Activated T-cell treated with anti-CD3 and anti-CD28 coated beads for 1 hour (primary cell): ENCODE data around the gene TNFRSF12A.
"Not testable (repeated sequence)": the region's sequence is repeated elsewhere in the genome, so short reads cannot be mapped to it uniquely, and the experiment has no call there.

Experiments
- DNase-seq: peaks from one replicate; pipeline ENCODE4 v3.0.0-alpha.2; 2020; ENCODE audit warnings: low read depth

The TNFRSF12A gene

DNA sequence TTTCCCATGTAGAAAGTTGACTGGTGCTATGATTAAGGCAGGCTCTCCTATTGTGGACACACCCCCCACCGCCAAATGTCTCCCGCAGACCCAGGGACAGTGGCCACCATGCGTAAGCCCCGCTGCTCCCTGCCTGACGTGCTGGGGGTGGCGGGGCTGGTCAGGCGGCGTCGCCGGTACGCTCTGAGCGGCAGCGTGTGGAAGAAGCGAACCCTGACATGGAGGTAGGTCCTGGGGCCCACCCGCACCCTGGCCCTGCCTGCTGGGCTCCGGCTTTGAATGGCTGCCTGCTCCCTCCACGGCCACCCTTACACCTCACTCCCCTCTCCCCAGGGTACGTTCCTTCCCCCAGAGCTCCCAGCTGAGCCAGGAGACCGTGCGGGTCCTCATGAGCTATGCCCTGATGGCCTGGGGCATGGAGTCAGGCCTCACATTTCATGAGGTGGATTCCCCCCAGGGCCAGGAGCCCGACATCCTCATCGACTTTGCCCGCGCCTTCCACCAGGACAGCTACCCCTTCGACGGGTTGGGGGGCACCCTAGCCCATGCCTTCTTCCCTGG lies 29.8 kb downstream of the TNFRSF12A start:
- DNase-seq = no peak

GRCh38 chr16:3050487-3050886 lies 30.3 kb downstream of the TNFRSF12A start:
- DNase-seq = no peak

- no peak for DNase-seq
Observed at GRCh38 chr16:3051009-3051408, 30.8 kb downstream of the TNFRSF12A start.

DNA sequence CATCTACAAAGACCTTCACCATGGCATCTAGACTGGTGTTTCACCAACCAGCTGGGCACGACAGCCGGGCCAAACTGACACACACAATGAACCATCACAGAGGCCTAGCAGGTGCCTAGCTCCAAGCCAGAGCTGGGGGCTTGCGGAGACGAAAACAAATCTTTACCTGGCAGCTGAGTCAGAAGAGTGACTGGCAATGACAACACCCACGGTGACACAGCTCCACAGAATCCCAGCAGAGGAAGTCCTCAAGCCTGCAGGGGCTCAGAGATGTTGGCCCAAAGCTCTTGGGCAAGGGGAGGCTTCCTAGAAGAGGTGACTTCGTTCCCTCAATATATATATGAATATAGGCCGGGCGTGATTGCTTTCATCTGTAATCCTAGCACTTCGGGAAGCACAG lies 31.3 kb downstream of the TNFRSF12A start:
- DNase-seq = no peak

GRCh38 chr16:3052571-3053329 lies 32.6 kb downstream of the TNFRSF12A start:
- DNase-seq = not testable (repeated sequence)

DNA sequence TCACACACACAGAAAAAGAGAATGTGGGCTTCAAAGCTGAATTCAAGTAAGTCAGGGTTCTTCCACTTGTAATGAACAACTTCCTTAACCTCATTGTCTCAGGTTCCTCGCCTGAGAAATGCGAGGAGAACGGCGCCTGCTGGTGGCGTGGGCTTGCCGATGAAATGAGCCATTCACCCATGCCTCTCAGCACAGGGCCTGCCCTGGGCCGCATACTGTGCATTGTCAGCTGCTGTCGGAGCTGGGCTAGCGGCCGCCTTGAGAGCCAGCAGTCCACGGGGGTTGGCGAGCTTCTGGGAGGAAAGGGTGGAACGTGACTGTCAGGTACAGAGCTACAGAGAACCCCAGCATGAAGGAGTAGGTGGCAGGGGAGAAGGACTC lies 33.2 kb downstream of the TNFRSF12A start:
- not testable (repeated sequence) for DNase-seq

DNA sequence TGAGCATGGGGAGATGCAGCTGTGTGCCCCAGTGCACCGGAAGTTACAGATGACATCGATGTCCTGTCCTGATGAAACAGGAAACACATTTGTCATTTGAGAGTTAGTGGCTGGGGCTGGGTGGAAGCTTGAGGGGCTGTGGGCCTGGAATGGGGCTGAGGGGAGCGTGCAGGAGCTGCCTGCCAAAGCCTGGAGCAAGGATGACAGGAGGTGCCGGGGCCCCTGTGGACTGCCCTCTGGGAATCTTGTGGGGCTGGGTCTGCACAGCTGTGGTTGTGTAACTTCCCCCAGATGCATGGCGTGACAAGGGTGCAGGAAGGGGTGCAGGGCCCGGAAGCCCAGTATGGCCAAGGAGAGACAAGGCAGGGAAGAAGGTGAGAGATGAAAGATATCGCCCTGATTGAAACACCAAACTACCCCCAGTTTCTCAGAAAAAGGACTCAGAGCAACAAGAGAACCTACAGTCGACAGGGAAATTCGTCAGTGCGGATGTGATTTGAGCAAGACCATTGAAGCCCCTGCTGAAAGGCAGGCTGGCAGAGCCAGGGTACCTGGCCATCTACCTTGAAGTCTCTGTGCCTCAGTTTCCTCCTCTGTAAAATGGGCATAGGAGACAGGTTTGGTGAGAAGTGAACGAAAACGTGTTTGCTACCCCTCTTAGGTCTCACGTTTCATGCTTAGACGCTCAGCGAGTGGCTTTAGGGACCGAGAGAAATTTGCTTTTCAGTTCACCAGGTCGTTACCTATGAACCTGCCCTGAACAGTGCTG lies 35.0 kb downstream of the TNFRSF12A start:
- DNase-seq = no peak

- not testable (repeated sequence) for DNase-seq
Observed at GRCh38 chr16:3055734-3056115, 35.6 kb downstream of the TNFRSF12A start.

GRCh38 chr16:3056336-3057180 lies 36.4 kb downstream of the TNFRSF12A start:
- DNase-seq = no peak

GRCh38 chr16:3057181-3058138 lies 37.3 kb downstream of the TNFRSF12A start:
- DNase-seq = no peak

DNA sequence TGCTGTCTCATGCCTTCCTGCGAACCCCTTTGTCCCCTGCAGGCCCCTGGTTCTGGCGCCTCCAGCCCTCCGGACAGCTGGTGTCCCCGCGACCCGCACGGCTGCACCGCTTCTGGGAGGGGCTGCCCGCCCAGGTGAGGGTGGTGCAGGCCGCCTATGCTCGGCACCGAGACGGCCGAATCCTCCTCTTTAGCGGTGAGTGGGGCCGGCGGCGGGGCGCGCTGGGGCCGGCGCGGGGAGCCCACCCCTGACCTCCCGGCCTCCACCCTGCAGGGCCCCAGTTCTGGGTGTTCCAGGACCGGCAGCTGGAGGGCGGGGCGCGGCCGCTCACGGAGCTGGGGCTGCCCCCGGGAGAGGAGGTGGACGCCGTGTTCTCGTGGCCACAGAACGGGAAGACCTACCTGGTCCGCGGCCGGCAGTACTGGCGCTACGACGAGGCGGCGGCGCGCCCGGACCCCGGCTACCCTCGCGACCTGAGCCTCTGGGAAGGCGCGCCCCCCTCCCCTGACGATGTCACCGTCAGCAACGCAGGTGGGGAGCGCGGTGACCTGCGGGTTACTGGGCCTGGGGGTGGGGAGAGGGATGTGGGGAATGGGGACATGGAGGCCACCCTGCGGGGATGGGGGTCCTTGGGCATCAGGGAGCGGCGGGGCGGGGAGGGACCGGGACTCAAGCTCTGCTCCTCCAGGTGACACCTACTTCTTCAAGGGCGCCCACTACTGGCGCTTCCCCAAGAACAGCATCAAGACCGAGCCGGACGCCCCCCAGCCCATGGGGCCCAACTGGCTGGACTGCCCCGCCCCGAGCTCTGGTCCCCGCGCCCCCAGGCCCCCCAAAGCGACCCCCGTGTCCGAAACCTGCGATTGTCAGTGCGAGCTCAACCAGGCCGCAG lies 38.2 kb downstream of the TNFRSF12A start:
- peak; percentile 49 for DNase-seq

- DNase-seq = peak; percentile 83
Observed at GRCh38 chr16:3059041-3059722, 39.0 kb downstream of the TNFRSF12A start.

- DNase-seq = no peak
Observed at GRCh38 chr16:3059723-3060242, 39.6 kb downstream of the TNFRSF12A start.

DNA sequence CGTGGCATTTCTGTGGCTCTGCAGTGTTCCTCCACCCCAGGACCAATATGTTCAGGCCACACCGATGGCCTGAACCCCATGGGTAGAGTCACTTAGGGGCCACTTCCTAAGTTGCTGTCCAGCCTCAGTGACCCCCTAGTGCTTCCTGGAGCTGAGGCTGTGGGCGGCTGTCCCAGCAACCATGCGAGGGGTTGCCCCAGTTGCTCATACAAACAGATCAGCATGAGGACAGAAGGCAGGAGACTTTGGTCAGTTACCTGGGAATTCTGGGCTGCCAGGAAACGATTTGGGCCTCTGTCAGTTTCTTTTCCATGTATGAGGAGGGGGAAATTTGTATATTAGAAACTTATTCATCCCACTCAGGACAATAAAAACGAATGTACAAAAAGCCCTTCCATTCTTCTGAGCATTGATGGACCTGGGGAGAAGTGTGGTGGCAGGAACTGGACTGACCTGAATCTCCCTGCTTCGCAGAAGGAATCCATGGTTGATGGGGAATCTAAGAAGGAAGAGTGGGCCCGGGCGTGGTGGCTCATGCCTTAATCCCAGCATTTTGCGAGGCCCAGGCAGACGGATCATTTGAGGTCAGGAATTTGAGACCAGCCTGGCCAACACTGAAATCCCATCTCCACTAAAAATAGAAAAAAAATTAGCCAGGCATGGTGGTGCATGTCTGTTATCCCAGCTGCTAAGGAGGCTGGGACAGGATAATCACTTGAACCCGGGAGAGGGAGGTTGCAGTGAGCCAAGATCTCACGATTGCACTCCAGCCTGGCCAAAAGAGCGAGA lies 40.4 kb downstream of the TNFRSF12A start:
- DNase-seq = no peak

DNA sequence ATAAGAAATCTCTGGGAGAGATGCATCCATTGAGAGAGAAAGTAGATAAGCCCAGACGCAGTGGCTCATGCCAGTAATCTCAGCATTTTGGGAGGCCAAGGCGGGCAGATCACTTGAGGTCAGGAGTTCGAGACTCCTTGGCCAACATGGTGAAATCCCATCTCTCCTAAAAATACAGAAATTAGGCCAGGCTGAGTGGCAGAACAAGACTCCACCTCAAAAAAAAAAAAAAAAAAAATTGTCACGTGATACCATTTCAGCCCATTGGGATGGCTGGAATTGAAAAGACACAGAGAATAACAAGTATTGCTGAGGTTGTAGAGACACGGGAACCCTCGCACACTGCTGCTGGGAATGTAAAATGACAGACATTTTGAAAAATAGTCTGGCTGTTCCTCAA lies 42.4 kb downstream of the TNFRSF12A start:
- DNase-seq = no peak

DNA sequence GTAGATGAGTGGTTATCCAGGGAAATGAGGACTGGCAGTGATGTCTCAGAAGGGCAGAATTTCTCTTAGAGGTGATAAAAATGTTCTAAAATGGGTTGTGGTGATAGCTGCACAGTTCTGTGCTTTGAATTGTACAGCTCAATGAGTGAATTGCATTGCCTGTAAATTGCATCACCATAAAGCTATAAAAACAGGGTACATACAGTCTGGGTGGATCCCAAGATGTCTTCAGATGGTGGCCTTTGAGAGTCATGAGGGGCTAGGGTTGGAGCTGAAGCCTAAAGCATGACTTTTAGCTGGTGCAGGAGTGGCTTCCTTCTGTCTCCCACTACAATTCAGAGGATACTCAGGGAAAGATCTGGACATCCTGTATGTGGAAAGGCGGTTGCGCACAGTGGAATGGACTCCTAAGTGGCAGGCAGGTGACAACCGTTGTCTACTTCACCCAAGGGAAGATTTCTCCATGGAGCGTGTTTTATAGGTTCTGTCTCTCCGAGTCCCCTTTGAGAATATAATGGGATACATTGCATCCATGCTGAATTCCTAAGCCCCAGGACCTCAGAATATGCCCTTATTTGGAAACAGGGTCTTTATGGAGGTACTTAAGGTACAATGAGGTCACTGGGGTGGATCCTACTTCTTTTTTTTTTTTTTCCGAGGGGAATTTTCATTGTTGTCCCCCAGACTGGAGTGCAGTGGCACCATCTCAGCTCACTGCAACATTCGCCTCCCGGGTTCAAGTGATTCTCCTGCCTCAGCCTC lies 43.6 kb downstream of the TNFRSF12A start:
- DNase-seq = no peak

GRCh38 chr16:3065069-3065741 lies 45.0 kb downstream of the TNFRSF12A start, which contains the start of gene IL32:
Gene IL32, plus strand, starts transcription at chr16:3065640. Its CDS starts 172 bp downstream, at chr16:3065812.
- DNase-seq = peak; percentile 60
